Islet of Langerhans (tissue), 1 donor: Measurements from ENCODE around the gene MRGPRG.
"Not testable (repeated sequence)": the region's sequence is repeated elsewhere in the genome, so short reads cannot be mapped to it uniquely, and the experiment has no call there.

Experiments
- FAIRE-seq: peaks from one replicate; lab custom pipeline; 2011; peaks lifted over from hg19 to GRCh38; lab: Jason Lieb, UNC

MRGPRG gene

GRCh38 chr11:3218483-3219280 lies at the start of gene MRGPRG:
TSS of gene MRGPRG (minus strand) at chr11:3218813. CDS start at chr11:3218813, 0 bp downstream.
- FAIRE-seq: no peak

GRCh38 chr11:3262548-3262947 lies 43.9 kb upstream of the MRGPRG start:
- not testable (repeated sequence) for FAIRE-seq

GRCh38 chr11:3261831-3262230 lies 43.2 kb upstream of the MRGPRG start:
- FAIRE-seq: not testable (repeated sequence)

- not testable (repeated sequence) for FAIRE-seq
These were observed 38.9 kb upstream of the MRGPRG start for GRCh38 chr11:3257509-3257908.

- FAIRE-seq: peak; percentile 97
These were observed 36.6 kb upstream of the MRGPRG start for GRCh38 chr11:3255241-3255640.

- FAIRE-seq: not testable (repeated sequence)
These were observed 36.2 kb upstream of the MRGPRG start for GRCh38 chr11:3254773-3255172.

- no peak for FAIRE-seq
These were observed 26.5 kb upstream of the MRGPRG start for GRCh38 chr11:3245071-3245470.

GRCh38 chr11:3243880-3244279 lies 25.3 kb upstream of the MRGPRG start:
- no peak for FAIRE-seq

- no peak for FAIRE-seq
These were observed 18.5 kb upstream of the MRGPRG start for GRCh38 chr11:3237119-3237518.

GRCh38 chr11:3234846-3235245 lies 16.2 kb upstream of the MRGPRG start:
- FAIRE-seq: no peak

- no peak for FAIRE-seq
These were observed 14.3 kb upstream of the MRGPRG start for GRCh38 chr11:3232956-3233355.

GRCh38 chr11:3231851-3232744 lies 13.5 kb upstream of the MRGPRG start, which contains the start of gene MRGPRE:
TSS of gene MRGPRE (minus strand) at chr11:3232417. CDS start at chr11:3228799, 3,618 bp downstream.
- no peak for FAIRE-seq

GRCh38 chr11:3231550-3231850 lies 12.9 kb upstream of the MRGPRG start:
- FAIRE-seq: no peak

- no peak for FAIRE-seq
These were observed 12.3 kb upstream of the MRGPRG start for GRCh38 chr11:3230636-3231549.

GRCh38 chr11:3229673-3230630 lies 11.3 kb upstream of the MRGPRG start:
- no peak for FAIRE-seq

- FAIRE-seq: no peak
These were observed 9.8 kb upstream of the MRGPRG start for GRCh38 chr11:3228445-3228829.

- no peak for FAIRE-seq
These were observed 9.2 kb upstream of the MRGPRG start for GRCh38 chr11:3227568-3228444.

- FAIRE-seq: no peak
These were observed 8.4 kb upstream of the MRGPRG start for GRCh38 chr11:3226846-3227567.
